Chondrocyte (in vitro differentiated cells): ENCODE data around the gene IRF1. TPM values are rescaled to one million over a fixed set of nuclear protein-coding genes. Genes with fewer than 3 reads are reported as not detected.
A peak's percentile ranks its signal among the peaks of the same experiment; 100 is the strongest.

Experiments
- DNase-seq: peaks from one replicate; pipeline ENCODE4 v3.0.0; 2021; ENCODE audit warnings: mixed read lengths, low spot score
- H3K27ac Mint-ChIP-seq: one replicate; pipeline ENCODE4 v1.8.0; 2021; ENCODE audit warnings: mild to moderate bottlenecking, moderate library complexity, mixed read lengths; ENCODE audit not compliant: unreplicated experiment
- H3K27me3 Mint-ChIP-seq: 2 replicates; pipeline ENCODE4 v1.8.0; 2021; ENCODE audit warnings: low read depth, mixed read lengths
- H3K36me3 Mint-ChIP-seq: 2 replicates; pipeline ENCODE4 v1.8.0; 2021; ENCODE audit warnings: low read depth, mixed read lengths
- H3K4me1 Mint-ChIP-seq: 2 replicates; pipeline ENCODE4 v1.8.0; 2021; ENCODE audit warnings: low read depth, mild to moderate bottlenecking, mixed read lengths
- H3K4me3 Mint-ChIP-seq: one replicate; pipeline ENCODE4 v1.8.0; 2021; ENCODE audit warnings: mild to moderate bottlenecking, moderate library complexity, mixed read lengths; ENCODE audit not compliant: unreplicated experiment
- H3K9me3 Mint-ChIP-seq: 2 replicates; pipeline ENCODE4 v1.8.0; 2021; ENCODE audit warnings: low read depth, mixed read lengths
- total RNA-seq: library from RNA; stranded (reverse); gene quantifications from 3 replicates; pipeline ENCODE4 v1.2.1, GENCODE V29; 2021
- TF ChIP-seq, protein P1 (sequence below): fragments of 200-600 bp; sonication (generic); IDR thresholded peaks from 2 replicates; pipeline ENCODE4 v1.5.0; 2021; ENCODE audit warnings: antibody characterized with exemption, mild to moderate bottlenecking, moderate library complexity

The IRF1 gene
- total RNA-seq, 1 donor from 2014 or later = 16.3 TPM

DNA sequence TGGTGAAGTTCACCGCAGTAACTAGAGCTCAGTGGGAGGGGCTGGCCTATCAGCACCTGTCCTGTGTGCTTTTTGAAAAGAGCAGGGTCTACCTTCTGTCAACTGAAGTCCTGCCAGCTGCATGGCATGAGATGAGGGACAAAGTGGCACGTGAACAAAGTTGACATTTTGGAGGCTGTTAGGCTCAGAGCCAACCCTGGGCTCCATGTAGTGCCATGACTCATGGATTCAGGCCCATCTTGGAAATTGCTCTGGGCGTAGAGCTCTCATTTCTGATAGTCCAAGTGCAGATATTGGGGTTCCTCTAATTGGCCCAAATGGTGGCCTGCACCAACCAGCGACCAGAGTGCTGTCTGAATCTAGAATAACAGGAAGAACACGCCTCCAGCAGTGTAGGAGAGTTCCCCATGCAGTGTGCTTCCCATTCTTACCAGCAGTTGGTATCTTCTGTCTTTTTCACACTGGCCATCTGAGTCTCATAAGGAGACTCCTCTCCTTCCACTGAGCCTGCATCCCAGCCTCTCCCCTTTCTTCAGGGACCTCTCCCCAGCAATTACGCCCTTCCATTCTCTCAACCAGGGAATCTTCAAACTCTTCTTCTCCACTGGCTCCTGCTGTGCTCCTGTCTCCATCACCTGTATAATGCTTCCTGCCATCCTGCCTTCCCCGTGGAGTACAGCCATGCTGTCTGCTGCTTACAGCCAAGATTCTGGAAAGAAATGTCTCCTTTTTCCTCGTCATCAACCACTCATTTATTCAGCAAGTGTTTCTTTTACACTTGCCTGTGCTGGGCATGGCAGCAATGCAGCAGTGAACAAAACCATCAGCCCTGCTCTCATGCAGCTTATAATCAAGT lies 30.4 kb downstream of the IRF1 start:
- no peak for DNase-seq
- Mint-ChIP-seq H3K4me1 (peaks cover 68% of the 10 kb centered on the region), H3K27ac (peak overlapping the region; percentile 98), H3K27me3 (no peaks in the 10 kb centered on the region), H3K9me3 (no peaks in the 10 kb centered on the region), H3K4me3 (no peak overlapping the region), H3K36me3 (peaks cover 5% of the 10 kb centered on the region)
- TF ChIP-seq, protein P1, sequence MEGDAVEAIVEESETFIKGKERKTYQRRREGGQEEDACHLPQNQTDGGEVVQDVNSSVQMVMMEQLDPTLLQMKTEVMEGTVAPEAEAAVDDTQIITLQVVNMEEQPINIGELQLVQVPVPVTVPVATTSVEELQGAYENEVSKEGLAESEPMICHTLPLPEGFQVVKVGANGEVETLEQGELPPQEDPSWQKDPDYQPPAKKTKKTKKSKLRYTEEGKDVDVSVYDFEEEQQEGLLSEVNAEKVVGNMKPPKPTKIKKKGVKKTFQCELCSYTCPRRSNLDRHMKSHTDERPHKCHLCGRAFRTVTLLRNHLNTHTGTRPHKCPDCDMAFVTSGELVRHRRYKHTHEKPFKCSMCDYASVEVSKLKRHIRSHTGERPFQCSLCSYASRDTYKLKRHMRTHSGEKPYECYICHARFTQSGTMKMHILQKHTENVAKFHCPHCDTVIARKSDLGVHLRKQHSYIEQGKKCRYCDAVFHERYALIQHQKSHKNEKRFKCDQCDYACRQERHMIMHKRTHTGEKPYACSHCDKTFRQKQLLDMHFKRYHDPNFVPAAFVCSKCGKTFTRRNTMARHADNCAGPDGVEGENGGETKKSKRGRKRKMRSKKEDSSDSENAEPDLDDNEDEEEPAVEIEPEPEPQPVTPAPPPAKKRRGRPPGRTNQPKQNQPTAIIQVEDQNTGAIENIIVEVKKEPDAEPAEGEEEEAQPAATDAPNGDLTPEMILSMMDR = peak; percentile 38

DNA sequence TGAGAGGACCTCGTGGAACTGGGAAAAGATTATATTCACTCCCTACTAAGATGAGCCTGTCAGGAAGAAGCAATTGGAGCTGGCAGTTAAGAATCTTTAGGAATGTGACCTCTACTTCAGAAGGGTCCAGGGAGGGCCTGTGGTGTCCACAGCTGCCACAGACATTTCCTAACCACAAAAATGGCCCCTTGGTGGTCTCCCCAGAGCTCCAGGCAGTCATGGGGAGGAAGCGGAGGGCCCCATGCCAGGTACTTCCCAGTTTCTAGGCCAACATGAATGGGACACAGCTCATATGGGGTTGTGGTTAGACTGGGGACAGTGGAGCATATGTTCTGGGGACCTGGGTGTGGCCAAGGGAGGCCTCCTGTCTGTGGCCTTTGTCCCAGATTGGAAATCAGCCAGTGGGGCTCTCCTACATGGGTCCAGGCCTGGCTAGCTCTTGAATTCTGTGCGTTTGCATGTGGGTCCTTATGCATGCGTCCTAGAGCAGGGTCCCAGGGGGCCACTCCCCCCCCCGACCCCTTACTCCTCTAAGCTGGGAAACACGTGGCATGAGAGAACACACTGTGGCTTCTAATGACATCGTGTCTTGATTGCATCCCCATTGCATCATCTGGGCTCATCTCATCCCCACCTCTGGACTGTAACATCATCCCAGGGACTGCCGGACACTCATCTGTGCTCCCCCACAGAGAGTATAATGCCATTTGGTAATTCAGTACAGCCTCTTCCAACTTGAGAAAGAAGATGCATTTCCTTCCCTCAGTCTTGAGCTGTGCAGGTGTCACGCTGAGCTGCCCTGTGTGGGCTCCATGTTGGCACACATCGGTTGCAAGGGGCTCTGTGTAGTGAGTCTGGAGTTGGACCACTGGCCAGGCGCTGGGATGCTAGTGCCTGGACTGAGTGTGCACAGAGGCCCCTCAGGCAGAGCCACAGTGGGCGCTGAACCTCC lies 31.3 kb downstream of the IRF1 start:
- Mint-ChIP-seq H3K36me3 (peaks cover 7% of the 10 kb centered on the region), H3K27me3 (no peaks in the 10 kb centered on the region), H3K27ac (peak overlapping the region; percentile 98), H3K4me3 (no peak overlapping the region), H3K9me3 (no peaks in the 10 kb centered on the region), H3K4me1 (peaks cover 59% of the 10 kb centered on the region)
- TF ChIP-seq, protein P1 = no peak
- DNase-seq = peak; percentile 58

DNA sequence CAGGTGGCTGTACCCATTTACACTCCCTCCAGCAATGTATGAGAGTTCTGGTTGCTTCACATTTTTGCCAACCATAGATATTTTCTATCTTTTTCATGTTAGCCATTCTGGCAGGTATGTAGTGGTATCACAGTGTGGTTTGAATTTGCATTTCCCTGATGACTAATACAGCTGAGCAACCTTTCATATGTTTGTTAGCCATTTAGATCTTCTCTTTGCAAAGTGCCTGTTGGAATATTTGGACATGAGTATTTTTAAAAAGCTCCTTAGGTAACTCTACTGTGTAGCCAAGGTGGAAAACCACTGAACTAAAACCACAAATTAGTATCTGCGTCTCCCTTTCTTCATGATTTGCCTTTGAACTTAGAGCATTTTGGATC lies 31.9 kb downstream of the IRF1 start:
- Mint-ChIP-seq H3K9me3 (no peaks in the 10 kb centered on the region), H3K36me3 (peaks cover 7% of the 10 kb centered on the region), H3K4me1 (peaks cover 52% of the 10 kb centered on the region), H3K4me3 (no peak overlapping the region), H3K27me3 (no peaks in the 10 kb centered on the region), H3K27ac (peak overlapping the region; percentile 98)
- no peak for DNase-seq
- TF ChIP-seq, protein P1 = no peak

DNA sequence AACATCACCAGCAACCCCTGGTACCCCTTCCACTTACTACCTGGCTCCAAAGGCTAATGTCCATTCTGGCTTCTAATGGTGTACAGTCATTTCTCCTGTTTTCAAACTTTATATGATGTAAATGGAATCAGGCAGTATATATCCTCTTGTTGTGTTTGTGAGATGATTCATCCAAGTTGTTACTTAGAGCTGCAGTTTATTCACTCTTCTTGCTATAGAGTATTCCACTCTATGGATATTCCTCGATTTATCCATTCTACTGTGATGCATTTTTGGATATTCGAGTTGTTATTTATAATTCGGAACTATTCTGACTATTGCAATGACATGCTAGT lies 32.4 kb downstream of the IRF1 start:
- peaks cover 7% of the 10 kb centered on the region for H3K36me3 Mint-ChIP-seq
- no peak overlapping the region for H3K4me3 Mint-ChIP-seq
- peaks cover 50% of the 10 kb centered on the region for H3K4me1 Mint-ChIP-seq
- no peaks in the 10 kb centered on the region for H3K27me3 Mint-ChIP-seq
- H3K9me3 Mint-ChIP-seq = no peaks in the 10 kb centered on the region
- no peak for DNase-seq
- TF ChIP-seq, protein P1 = no peak
- H3K27ac Mint-ChIP-seq = peak overlapping the region; percentile 98
